ENCODE data around the gene MAGEH1. TPM values are rescaled to one million over a fixed set of nuclear protein-coding genes. Genes with fewer than 3 reads are reported as not detected.
A peak's percentile ranks its signal among the peaks of the same experiment; 100 is the strongest.

The MAGEH1 gene
- total and polyA plus RNA-seq, 8 donors = 1.8 to 31.8 (median 16.9) TPM; not detected in 1

- H3K36me3 ChIP-seq = no peaks in the 10 kb centered on the region
- H3K4me1 ChIP-seq = peaks cover 0 to 23% (median 13%) of the 10 kb centered on the region in 4 donors
- intact Hi-C loops (cut with DNase I; ENCODE audit: low total_unique reads) = no loop called here
- H3K27ac ChIP-seq = peak overlapping the region in 1 of 5 donors; percentile 93
- no peak overlapping the region for H3K4me3 ChIP-seq
- TF ChIP-seq EP300 (IDR thresholded peaks at IDR 0.05) = no peak
- TF ChIP-seq CTCF (IDR thresholded peaks at IDR 0.05) = no peak
- no peak for TF ChIP-seq POLR2AphosphoS5 (IDR thresholded peaks at IDR 0.05)
- no peak for TF ChIP-seq POLR2A (IDR thresholded peaks at IDR 0.05)
- H3K9me3 ChIP-seq = no peaks in the 10 kb centered on the region
- DNase-seq = peak in 1 of 2 donors; percentile 16
- 38 to 74% (median 43%) methylated on average over 3 to 4 of the region's 4 CpGs for WGBS, 5 donors
- H3K27me3 ChIP-seq = no peaks in the 10 kb centered on the region
Observed at GRCh38 chrX:55490974-55491373, 39.0 kb downstream of the MAGEH1 start.

Small RNA genes within 50 kb of the gene (small RNA-seq; reads per million reads assigned to genes)
- gene MIR4536-2 = 0 reads per million in 4 donors

Other genes starting within 250 kb of the MAGEH1 start
- gene PAGE5, start 231.8 kb upstream of the MAGEH1 start, total RNA-seq = not detected
- not detected for gene PAGE5, start 231.8 kb upstream of the MAGEH1 start, polyA plus RNA-seq
- not detected for gene PAGE3, start 187.2 kb upstream of the MAGEH1 start, total RNA-seq
- gene PAGE3, start 187.2 kb upstream of the MAGEH1 start, polyA plus RNA-seq = not detected
- 1 to 10 TPM in 2 of 5 donors, under 1 TPM in 1, not detected in 2; 0.29 to 2.2 (median 1.2) TPM for gene USP51, start 37.7 kb downstream of the MAGEH1 start, total RNA-seq
- under 1 TPM; 0.40 to 0.46 (median 0.44) TPM for gene USP51, start 37.7 kb downstream of the MAGEH1 start, polyA plus RNA-seq
- not detected for gene FOXR2, start 171.3 kb downstream of the MAGEH1 start, total RNA-seq
- gene FOXR2, start 171.3 kb downstream of the MAGEH1 start, polyA plus RNA-seq = not detected